Measurements from ENCODE around the gene PLXNA4. TPM values are rescaled to one million over a fixed set of nuclear protein-coding genes. Genes with fewer than 3 reads are reported as not detected.

PLXNA4 gene
- polyA plus RNA-seq, 2 of the 4 experiments (the other 2 are of a cell fraction) = 0.12 to 0.34 TPM

DNA sequence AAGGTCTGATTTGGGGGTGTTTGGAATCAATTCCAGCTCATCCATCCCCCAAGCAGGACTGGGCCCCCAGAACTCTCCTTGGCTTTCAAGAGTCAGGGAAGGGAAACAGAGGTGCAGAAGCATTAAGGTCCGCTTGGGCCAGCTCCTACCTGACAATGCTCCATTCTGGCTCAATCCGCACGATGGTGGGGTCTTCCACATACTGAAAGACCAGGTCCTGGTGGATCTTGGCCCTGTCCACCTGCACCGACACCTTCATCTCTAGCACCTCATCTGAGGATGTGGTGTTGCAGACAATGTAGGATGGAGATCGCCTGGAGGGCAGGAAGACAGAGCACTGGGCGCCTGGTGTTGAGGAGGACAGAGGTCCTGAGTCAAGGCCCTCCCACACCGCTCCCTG is 391.1 kb downstream of the PLXNA4 start:
- Histone ChIP-seq H3K27ac (no peak overlapping the region), H3K9me3 (peaks cover 24% of the 10 kb centered on the region), H3K4me3 (no peak overlapping the region), H3K4me2 (no peak overlapping the region), H3K4me1 (no peaks in the 10 kb centered on the region)
- DNase-seq (ENCODE audit: low read depth in 1 of 2, low spot score in 1 of 2) = no peak
- POLR2A ChIA-PET = no interaction called here
- CTCF ChIA-PET = no interaction called here
- FAIRE-seq = no peak
- no peak for ATAC-seq
- TF ChIP-seq PHF8 (IDR thresholded peaks at IDR 0.05; ENCODE audit: borderline replicate concordance, low read depth) (no peak), CHD2 (IDR thresholded peaks at IDR 0.05; ENCODE audit: low read length, partially characterized antibody) (no peak), JUN (IDR thresholded peaks at IDR 0.05) (no peak), HDAC2 (IDR thresholded peaks at IDR 0.05) (no peak), RNF2 (IDR thresholded peaks at IDR 0.05; ENCODE audit: borderline replicate concordance, low read depth) (no peak), HEYL (CRISPR knock-in tag; IDR thresholded peaks at IDR 0.05) (no peak), CBX2 (IDR thresholded peaks at IDR 0.05; ENCODE audit: borderline replicate concordance, low read depth) (no peak), EP300 (IDR thresholded peaks at IDR 0.05) (no peak), KDM5A (IDR thresholded peaks at IDR 0.05) (no peak), HOXA7 (CRISPR knock-in tag; IDR thresholded peaks at IDR 0.05) (no peak), BHLHE40 (IDR thresholded peaks at IDR 0.05; ENCODE audit: low read depth, low read length) (no peak), ZC3H11A (IDR thresholded peaks at IDR 0.05) (no peak), GATA3 (IDR thresholded peaks at IDR 0.05; ENCODE audit: borderline replicate concordance) (no peak), RARB (CRISPR knock-in tag; IDR thresholded peaks at IDR 0.05) (no peak)
- TF ChIP-seq, protein P1, sequence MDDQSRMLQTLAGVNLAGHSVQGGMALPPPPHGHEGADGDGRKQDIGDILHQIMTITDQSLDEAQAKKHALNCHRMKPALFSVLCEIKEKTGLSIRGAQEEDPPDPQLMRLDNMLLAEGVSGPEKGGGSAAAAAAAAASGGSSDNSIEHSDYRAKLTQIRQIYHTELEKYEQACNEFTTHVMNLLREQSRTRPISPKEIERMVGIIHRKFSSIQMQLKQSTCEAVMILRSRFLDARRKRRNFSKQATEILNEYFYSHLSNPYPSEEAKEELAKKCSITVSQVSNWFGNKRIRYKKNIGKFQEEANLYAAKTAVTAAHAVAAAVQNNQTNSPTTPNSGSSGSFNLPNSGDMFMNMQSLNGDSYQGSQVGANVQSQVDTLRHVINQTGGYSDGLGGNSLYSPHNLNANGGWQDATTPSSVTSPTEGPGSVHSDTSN (IDR thresholded peaks at IDR 0.05) = no peak
- TF ChIP-seq, protein P2, sequence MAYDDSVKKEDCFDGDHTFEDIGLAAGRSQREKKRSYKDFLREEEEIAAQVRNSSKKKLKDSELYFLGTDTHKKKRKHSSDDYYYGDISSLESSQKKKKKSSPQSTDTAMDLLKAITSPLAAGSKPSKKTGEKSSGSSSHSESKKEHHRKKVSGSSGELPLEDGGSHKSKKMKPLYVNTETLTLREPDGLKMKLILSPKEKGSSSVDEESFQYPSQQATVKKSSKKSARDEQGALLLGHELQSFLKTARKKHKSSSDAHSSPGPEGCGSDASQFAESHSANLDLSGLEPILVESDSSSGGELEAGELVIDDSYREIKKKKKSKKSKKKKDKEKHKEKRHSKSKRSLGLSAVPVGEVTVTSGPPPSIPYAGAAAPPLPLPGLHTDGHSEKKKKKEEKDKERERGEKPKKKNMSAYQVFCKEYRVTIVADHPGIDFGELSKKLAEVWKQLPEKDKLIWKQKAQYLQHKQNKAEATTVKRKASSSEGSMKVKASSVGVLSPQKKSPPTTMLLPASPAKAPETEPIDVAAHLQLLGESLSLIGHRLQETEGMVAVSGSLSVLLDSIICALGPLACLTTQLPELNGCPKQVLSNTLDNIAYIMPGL (CRISPR knock-in tag; IDR thresholded peaks at IDR 0.05; ENCODE audit: borderline replicate concordance) = no peak
- TF ChIP-seq, protein P3, sequence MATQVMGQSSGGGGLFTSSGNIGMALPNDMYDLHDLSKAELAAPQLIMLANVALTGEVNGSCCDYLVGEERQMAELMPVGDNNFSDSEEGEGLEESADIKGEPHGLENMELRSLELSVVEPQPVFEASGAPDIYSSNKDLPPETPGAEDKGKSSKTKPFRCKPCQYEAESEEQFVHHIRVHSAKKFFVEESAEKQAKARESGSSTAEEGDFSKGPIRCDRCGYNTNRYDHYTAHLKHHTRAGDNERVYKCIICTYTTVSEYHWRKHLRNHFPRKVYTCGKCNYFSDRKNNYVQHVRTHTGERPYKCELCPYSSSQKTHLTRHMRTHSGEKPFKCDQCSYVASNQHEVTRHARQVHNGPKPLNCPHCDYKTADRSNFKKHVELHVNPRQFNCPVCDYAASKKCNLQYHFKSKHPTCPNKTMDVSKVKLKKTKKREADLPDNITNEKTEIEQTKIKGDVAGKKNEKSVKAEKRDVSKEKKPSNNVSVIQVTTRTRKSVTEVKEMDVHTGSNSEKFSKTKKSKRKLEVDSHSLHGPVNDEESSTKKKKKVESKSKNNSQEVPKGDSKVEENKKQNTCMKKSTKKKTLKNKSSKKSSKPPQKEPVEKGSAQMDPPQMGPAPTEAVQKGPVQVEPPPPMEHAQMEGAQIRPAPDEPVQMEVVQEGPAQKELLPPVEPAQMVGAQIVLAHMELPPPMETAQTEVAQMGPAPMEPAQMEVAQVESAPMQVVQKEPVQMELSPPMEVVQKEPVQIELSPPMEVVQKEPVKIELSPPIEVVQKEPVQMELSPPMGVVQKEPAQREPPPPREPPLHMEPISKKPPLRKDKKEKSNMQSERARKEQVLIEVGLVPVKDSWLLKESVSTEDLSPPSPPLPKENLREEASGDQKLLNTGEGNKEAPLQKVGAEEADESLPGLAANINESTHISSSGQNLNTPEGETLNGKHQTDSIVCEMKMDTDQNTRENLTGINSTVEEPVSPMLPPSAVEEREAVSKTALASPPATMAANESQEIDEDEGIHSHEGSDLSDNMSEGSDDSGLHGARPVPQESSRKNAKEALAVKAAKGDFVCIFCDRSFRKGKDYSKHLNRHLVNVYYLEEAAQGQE (IDR thresholded peaks at IDR 0.05) = no peak
- TF ChIP-seq, protein P4, sequence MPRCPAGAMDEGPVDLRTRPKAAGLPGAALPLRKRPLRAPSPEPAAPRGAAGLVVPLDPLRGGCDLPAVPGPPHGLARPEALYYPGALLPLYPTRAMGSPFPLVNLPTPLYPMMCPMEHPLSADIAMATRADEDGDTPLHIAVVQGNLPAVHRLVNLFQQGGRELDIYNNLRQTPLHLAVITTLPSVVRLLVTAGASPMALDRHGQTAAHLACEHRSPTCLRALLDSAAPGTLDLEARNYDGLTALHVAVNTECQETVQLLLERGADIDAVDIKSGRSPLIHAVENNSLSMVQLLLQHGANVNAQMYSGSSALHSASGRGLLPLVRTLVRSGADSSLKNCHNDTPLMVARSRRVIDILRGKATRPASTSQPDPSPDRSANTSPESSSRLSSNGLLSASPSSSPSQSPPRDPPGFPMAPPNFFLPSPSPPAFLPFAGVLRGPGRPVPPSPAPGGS (IDR thresholded peaks at IDR 0.05) = no peak
- WGBS (ENCODE audit: missing lambda C conversion rate) = 83% methylated on average over 7 of the region's 7 CpGs

DNA sequence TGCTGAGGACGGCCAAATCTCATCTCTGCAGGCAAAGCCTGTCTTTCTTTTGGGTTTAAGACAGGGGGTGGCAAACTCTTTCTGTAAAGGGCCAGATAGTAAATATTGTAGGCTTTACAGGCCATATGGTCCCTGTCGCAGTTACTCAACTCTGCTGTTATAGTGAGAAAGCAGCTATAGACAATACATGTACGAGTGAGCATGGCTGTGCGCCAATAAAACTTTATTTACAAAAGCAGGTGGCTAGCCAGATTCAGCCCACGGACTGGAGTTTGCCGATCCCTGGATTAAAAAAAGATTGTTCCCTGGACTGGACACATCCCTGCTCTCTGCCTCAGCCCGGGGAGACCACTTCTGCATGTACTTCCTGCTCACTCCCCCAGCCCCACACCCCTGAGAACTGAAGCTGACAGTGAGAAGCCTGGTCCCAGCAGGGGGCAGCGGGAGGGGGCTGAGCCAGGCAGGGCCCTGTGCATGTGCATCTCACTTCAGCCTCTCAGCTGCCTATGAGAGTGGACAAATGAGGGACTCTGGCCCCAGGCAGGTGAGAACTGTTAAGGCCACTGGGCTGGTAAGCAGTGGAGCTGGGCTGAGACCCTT is 392.4 kb downstream of the PLXNA4 start:
- Histone ChIP-seq H3K4me2 (no peak overlapping the region), H3K4me1 (no peaks in the 10 kb centered on the region), H3K27ac (no peak overlapping the region), H3K9me3 (peaks cover 24% of the 10 kb centered on the region), H3K4me3 (no peak overlapping the region)
- FAIRE-seq (no peak), DNase-seq (ENCODE audit: low read depth in 1 of 2, low spot score in 1 of 2) (no peak), ATAC-seq (no peak)
- ChIA-PET CTCF (interaction anchor here (1.3 kb wide), 1 partner anchor 40 kb away, joined by 3 read pairs; no protein-coding TSS in a partner anchor), POLR2A (no interaction called here)
- TF ChIP-seq MYC (IDR thresholded peaks at IDR 0.05; ENCODE audit: borderline replicate concordance, low read length) = no peak
- TF ChIP-seq ZNF302 (CRISPR knock-in tag; IDR thresholded peaks at IDR 0.05) = no peak
- TF ChIP-seq, protein P5, sequence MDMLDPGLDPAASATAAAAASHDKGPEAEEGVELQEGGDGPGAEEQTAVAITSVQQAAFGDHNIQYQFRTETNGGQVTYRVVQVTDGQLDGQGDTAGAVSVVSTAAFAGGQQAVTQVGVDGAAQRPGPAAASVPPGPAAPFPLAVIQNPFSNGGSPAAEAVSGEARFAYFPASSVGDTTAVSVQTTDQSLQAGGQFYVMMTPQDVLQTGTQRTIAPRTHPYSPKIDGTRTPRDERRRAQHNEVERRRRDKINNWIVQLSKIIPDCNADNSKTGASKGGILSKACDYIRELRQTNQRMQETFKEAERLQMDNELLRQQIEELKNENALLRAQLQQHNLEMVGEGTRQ (IDR thresholded peaks at IDR 0.05) = no peak
- 78% methylated on average over 8 of the region's 8 CpGs for WGBS (ENCODE audit: missing lambda C conversion rate)

Data from A549 (cell line).